Glutamatergic neuron (in vitro differentiated cells): Measurements from ENCODE around the gene CTDSP2. TPM values are rescaled to one million over a fixed set of nuclear protein-coding genes. Genes with fewer than 3 reads are reported as not detected.

Experiments
- DNase-seq: peaks from one replicate; pipeline ENCODE4 v3.0.0; 2022
- H3K27ac Mint-ChIP-seq: one replicate; pipeline ENCODE4 v1.8.0; 2020; ENCODE audit warnings: mild to moderate bottlenecking, mixed read lengths, inconsistent platforms; ENCODE audit not compliant: unreplicated experiment
- H3K27me3 Mint-ChIP-seq: one replicate; pipeline ENCODE4 v1.8.0; 2020; ENCODE audit warnings: mild to moderate bottlenecking, moderate library complexity, mixed read lengths, inconsistent platforms; ENCODE audit not compliant: unreplicated experiment
- H3K36me3 Mint-ChIP-seq: one replicate; pipeline ENCODE4 v1.8.0; 2020; ENCODE audit warnings: mild to moderate bottlenecking, mixed read lengths, inconsistent platforms; ENCODE audit not compliant: unreplicated experiment
- H3K4me1 Mint-ChIP-seq: one replicate; pipeline ENCODE4 v1.8.0; 2020; ENCODE audit warnings: mild to moderate bottlenecking, low read depth, mixed read lengths, inconsistent platforms; ENCODE audit not compliant: unreplicated experiment
- H3K4me3 Mint-ChIP-seq: one replicate; pipeline ENCODE4 v1.8.0; 2020; ENCODE audit warnings: mild to moderate bottlenecking, mixed read lengths, inconsistent platforms; ENCODE audit not compliant: unreplicated experiment
- H3K9me3 Mint-ChIP-seq: one replicate; pipeline ENCODE4 v1.8.0; 2020; ENCODE audit warnings: mild to moderate bottlenecking, moderate library complexity, mixed read lengths, inconsistent platforms; ENCODE audit not compliant: unreplicated experiment
- CTCF ChIP-seq: fragments of 200-600 bp; sonication (generic); IDR thresholded peaks from one replicate; pipeline ENCODE4 v1.5.0; 2021; ENCODE audit not compliant: partially characterized antibody, unreplicated experiment
- total RNA-seq: library from RNA; stranded (reverse); fragmentation: NEBNext Ultra II Directional; extraction: Animal tissue kit (Norgen Biotek cat#: 25700); gene quantifications from one replicate; pipeline ENCODE4 v1.2.1, GENCODE V29; 2021; ENCODE audit not compliant: unreplicated experiment

CTDSP2 gene
- total RNA-seq, 1 donor from 2014 or later, result 127 TPM

- H3K27ac Mint-ChIP-seq, result peak overlapping the region; percentile 83
These were observed 12.2 kb downstream of the CTDSP2 start for GRCh38 chr12:57834086-57834876.

GRCh38 chr12:57833672-57834071 lies 12.9 kb downstream of the CTDSP2 start:
- no peak for DNase-seq
- Mint-ChIP-seq H3K4me3 (peak overlapping the region; percentile 19), H3K4me1 (peaks cover 47% of the 10 kb centered on the region), H3K36me3 (no peaks in the 10 kb centered on the region), H3K27ac (peak overlapping the region; percentile 83), H3K27me3 (peaks cover 12% of the 10 kb centered on the region), H3K9me3 (peaks cover 1% of the 10 kb centered on the region)
- TF ChIP-seq CTCF, result no peak

More at GRCh38 chr12:57834086-57834876, 12.2 kb downstream of the CTDSP2 start:
- H3K4me1 Mint-ChIP-seq, result peaks cover 52% of the 10 kb centered on the region
- peak overlapping the region; percentile 59 for H3K4me3 Mint-ChIP-seq
- peaks cover 10% of the 10 kb centered on the region for H3K27me3 Mint-ChIP-seq
- H3K36me3 Mint-ChIP-seq, result no peaks in the 10 kb centered on the region
- no peak for DNase-seq
- H3K9me3 Mint-ChIP-seq, result peaks cover 1% of the 10 kb centered on the region
- TF ChIP-seq CTCF, result no peak

- Mint-ChIP-seq H3K36me3 (no peaks in the 10 kb centered on the region), H3K4me3 (no peak overlapping the region), H3K27me3 (peaks cover 12% of the 10 kb centered on the region), H3K9me3 (peaks cover 1% of the 10 kb centered on the region), H3K4me1 (peaks cover 45% of the 10 kb centered on the region), H3K27ac (peak overlapping the region; percentile 83)
- TF ChIP-seq CTCF, result no peak
- DNase-seq, result no peak
These were observed 13.6 kb downstream of the CTDSP2 start for GRCh38 chr12:57832966-57833365.

GRCh38 chr12:57830393-57830792 lies 16.1 kb downstream of the CTDSP2 start:
- no peak for DNase-seq
- H3K4me3 Mint-ChIP-seq, result no peak overlapping the region
- H3K27me3 Mint-ChIP-seq, result peaks cover 11% of the 10 kb centered on the region
- H3K27ac Mint-ChIP-seq, result no peak overlapping the region
- H3K4me1 Mint-ChIP-seq, result peaks cover 32% of the 10 kb centered on the region
- TF ChIP-seq CTCF, result no peak
- no peaks in the 10 kb centered on the region for H3K36me3 Mint-ChIP-seq
- peaks cover 5% of the 10 kb centered on the region for H3K9me3 Mint-ChIP-seq
